CD4-positive, alpha-beta T cell (primary cell): ENCODE measurements around the gene MAP1LC3A. TPM values are rescaled to one million over a fixed set of nuclear protein-coding genes. Genes with fewer than 3 reads are reported as not detected.
A peak's percentile ranks its signal among the peaks of the same experiment; 100 is the strongest.

Experiments used
- ATAC-seq: fragments of 200-7000 bp; cut with Tn5 transposase; one replicate; pipeline ENCODE4 v1.10.0; 2022; ENCODE audit warnings: mild to moderate bottlenecking; ENCODE audit not compliant: poor library complexity
- CTCF ChIA-PET: fragments of 350-600 bp; sonication (Branson Sonifier 250); formaldehyde crosslinking; loops from one replicate; lab custom pipeline; 2021; ENCODE audit warnings: antibody characterized with exemption, inconsistent platforms; lab: Charles Lee
- POLR2A ChIA-PET: fragments of 350-600 bp; sonication (Branson Sonifier 250); formaldehyde crosslinking; loops from one replicate; lab custom pipeline; 2021; ENCODE audit warnings: antibody characterized with exemption, inconsistent platforms; lab: Charles Lee
- DNase-seq, 14 experiments: peaks; one replicate each; pipeline ENCODE4 v3.0.0-alpha.2; 2013 to 2020; ENCODE audit warnings: mixed read lengths in 2 of 14
- H3K27ac ChIP-seq, 2 donors: one replicate each; pipeline versions ENCODE4 v1.5.1 to v1.7.0; 2013; ENCODE audit warnings: low read length in 2 of 2, low read depth in 1 of 2, mild to moderate bottlenecking in 1 of 2
- H3K27me3 ChIP-seq, 2 experiments: 1 replicate in 1 of 2; 2 replicates in 1 of 2; pipeline versions ENCODE4 v1.6.1 to v1.7.0; 2013; ENCODE audit warnings: low read length in 2 of 2, control low read depth in 1 of 2, mild to moderate bottlenecking in 1 of 2, moderate library complexity in 1 of 2; ENCODE audit not compliant: insufficient read depth in 2 of 2, control insufficient read depth in 1 of 2
- H3K36me3 ChIP-seq: one replicate; pipeline ENCODE4 v1.6.1; 2013; ENCODE audit warnings: low read length, control low read depth; ENCODE audit not compliant: insufficient read depth
- H3K4me1 ChIP-seq: one replicate; pipeline ENCODE4 v1.6.1; 2013; ENCODE audit warnings: low read length, control low read depth; ENCODE audit not compliant: insufficient read depth
- H3K4me3 ChIP-seq: one replicate; pipeline ENCODE4 v1.5.1; 2013; ENCODE audit warnings: mild to moderate bottlenecking, low read length, moderate library complexity
- H3K9me3 ChIP-seq, 2 experiments: 1 replicate in 1 of 2; 2 replicates in 1 of 2; pipeline versions ENCODE4 v1.6.1 to v1.7.0; 2013; ENCODE audit warnings: low read length in 2 of 2, mild to moderate bottlenecking in 2 of 2, control low read depth in 1 of 2, moderate library complexity in 1 of 2; ENCODE audit not compliant: control insufficient read depth in 1 of 2, insufficient read depth in 1 of 2
- H3K27ac Mint-ChIP-seq: one replicate; pipeline ENCODE4 v1.8.0; 2020; ENCODE audit warnings: mixed read lengths
- H3K27me3 Mint-ChIP-seq: one replicate; pipeline ENCODE4 v1.8.0; 2021; ENCODE audit warnings: mixed read lengths
- H3K36me3 Mint-ChIP-seq: one replicate; pipeline ENCODE4 v1.8.0; 2021; ENCODE audit warnings: low read depth, mixed read lengths
- H3K4me1 Mint-ChIP-seq: one replicate; pipeline ENCODE4 v1.8.0; 2021; ENCODE audit warnings: low read depth, mixed read lengths
- H3K4me3 Mint-ChIP-seq: one replicate; pipeline ENCODE4 v1.8.0; 2020; ENCODE audit warnings: mild to moderate bottlenecking, mixed read lengths
- H3K9me3 Mint-ChIP-seq: one replicate; pipeline ENCODE4 v1.8.0; 2020; ENCODE audit warnings: mixed read lengths
- intact Hi-C, 2 experiments: fragments of 100-400 bp; cut with DNase I in 1 of 2; cut with micrococcal nuclease in 1 of 2; formaldehyde crosslinking; loops; one replicate each; pipeline versions ENCODE4 v1.15.1 to v1.9.0; 2023 to 2025; cut with DNase I, micrococcal nuclease
- total RNA-seq, 174 experiments: library from RNA in 2 of 174; stranded (reverse) in 2 of 174; gene quantifications; one replicate each; pipeline ENCODE4 v1.2.3 and lab custom pipeline; 2021 to 2026
- TF ChIP-seq, protein P1 (sequence below): fragments of 200-600 bp; IDR thresholded peaks from one replicate; pipeline ENCODE4 v1.8.0; 2022; ENCODE audit warnings: antibody characterized with exemption, mild to moderate bottlenecking

MAP1LC3A gene
- total RNA-seq, 2 experiments from 2014 or later, result 17.5 to 17.7 TPM

GRCh38 chr20:34579191-34579978 is 20.9 kb downstream of the MAP1LC3A start:
- H3K27ac Mint-ChIP-seq, result peak overlapping the region; percentile 80
- Histone ChIP-seq H3K4me1 (peaks cover 19% of the 10 kb centered on the region), H3K27me3 (no peaks in the 10 kb centered on the region), H3K4me3 (no peak overlapping the region), H3K27ac (no peak overlapping the region), H3K36me3 (peaks cover 22% of the 10 kb centered on the region), H3K9me3 (no peaks in the 10 kb centered on the region)
- POLR2A ChIA-PET, result interaction anchor here (1.0 kb wide), 1 partner anchor 17 kb away, joined by 3 read pairs; no protein-coding TSS in a partner anchor
- intact Hi-C loops, result no loop called here
- H3K4me3 Mint-ChIP-seq, result no peak overlapping the region
- ATAC-seq (no peak), DNase-seq (no peak)
- CTCF ChIA-PET, result no interaction called here
- peaks cover 63% of the 10 kb centered on the region for H3K36me3 Mint-ChIP-seq
- H3K4me1 Mint-ChIP-seq, result peaks cover 22% of the 10 kb centered on the region
- no peaks in the 10 kb centered on the region for H3K9me3 Mint-ChIP-seq
- H3K27me3 Mint-ChIP-seq, result no peaks in the 10 kb centered on the region
- TF ChIP-seq, protein P1, sequence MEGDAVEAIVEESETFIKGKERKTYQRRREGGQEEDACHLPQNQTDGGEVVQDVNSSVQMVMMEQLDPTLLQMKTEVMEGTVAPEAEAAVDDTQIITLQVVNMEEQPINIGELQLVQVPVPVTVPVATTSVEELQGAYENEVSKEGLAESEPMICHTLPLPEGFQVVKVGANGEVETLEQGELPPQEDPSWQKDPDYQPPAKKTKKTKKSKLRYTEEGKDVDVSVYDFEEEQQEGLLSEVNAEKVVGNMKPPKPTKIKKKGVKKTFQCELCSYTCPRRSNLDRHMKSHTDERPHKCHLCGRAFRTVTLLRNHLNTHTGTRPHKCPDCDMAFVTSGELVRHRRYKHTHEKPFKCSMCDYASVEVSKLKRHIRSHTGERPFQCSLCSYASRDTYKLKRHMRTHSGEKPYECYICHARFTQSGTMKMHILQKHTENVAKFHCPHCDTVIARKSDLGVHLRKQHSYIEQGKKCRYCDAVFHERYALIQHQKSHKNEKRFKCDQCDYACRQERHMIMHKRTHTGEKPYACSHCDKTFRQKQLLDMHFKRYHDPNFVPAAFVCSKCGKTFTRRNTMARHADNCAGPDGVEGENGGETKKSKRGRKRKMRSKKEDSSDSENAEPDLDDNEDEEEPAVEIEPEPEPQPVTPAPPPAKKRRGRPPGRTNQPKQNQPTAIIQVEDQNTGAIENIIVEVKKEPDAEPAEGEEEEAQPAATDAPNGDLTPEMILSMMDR, result no peak

DNA sequence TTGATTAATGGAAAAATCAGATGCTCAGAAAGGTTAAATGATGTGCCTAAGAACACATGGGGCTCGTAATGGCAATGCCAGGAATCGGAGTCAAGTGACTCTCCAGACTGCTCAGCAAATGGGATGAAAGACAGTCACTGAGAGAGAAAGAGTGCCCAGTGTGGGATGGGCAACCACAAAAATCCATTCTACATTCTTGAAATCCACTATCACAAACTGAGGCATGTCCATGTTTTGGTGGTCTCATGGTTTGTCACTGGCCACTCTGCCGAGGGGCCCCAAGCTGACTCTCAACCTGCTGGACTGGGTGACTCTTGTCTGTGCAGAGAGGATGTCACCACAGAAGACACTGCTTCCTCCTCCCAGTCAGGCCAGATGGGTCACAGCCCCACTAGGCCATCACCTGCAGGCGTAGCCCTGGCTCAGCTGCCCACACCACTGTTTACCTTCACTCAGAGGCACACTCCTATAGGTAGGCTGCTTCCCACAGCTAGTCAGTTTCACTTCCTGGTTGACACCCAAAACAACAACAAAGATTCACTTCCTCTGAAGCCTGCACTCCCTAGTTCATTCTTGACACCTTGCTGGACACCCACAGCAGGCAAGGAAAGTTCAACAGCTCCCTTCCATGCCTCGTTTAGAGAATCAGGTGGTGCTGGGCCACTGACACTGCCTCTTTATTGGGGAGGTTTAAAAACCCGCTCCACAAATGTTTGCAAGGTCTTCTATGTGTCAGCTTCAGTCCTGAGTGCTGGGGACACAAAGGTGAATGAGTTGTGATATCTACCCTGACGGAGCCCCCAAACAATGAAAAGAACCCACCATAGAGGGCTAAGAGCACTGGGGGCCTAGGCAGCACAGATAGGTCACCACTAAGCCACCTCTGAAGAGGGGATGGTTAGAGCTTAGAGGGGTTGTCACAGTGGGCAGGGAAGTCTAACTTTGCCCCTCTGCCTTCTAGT is 21.7 kb downstream of the MAP1LC3A start:
- Mint-ChIP-seq H3K9me3 (no peaks in the 10 kb centered on the region), H3K27ac (peak overlapping the region; percentile 80), H3K27me3 (no peaks in the 10 kb centered on the region), H3K36me3 (peaks cover 61% of the 10 kb centered on the region), H3K4me3 (no peak overlapping the region), H3K4me1 (peaks cover 22% of the 10 kb centered on the region)
- ChIA-PET CTCF (no interaction called here), POLR2A (interaction anchor here (1.0 to 1.3 kb wide), 2 partner anchors 18 to 64 kb away, joined by 3 to 4 read pairs; partner anchors contain the start of gene DYNLRB1)
- TF ChIP-seq, protein P1, result no peak
- peak in 3 of 14 experiments; percentile 29 to 57 (median 35) for DNase-seq
- peaks cover 19% of the 10 kb centered on the region for H3K4me1 ChIP-seq
- peak; percentile 69 for ATAC-seq
- H3K27me3 ChIP-seq, result no peaks in the 10 kb centered on the region
- no peak overlapping the region for H3K4me3 ChIP-seq
- intact Hi-C loops, result no loop called here
- H3K27ac ChIP-seq, result peak overlapping the region; percentile 8 to 70
- H3K9me3 ChIP-seq, result no peaks in the 10 kb centered on the region
- peaks cover 24% of the 10 kb centered on the region for H3K36me3 ChIP-seq

DNA sequence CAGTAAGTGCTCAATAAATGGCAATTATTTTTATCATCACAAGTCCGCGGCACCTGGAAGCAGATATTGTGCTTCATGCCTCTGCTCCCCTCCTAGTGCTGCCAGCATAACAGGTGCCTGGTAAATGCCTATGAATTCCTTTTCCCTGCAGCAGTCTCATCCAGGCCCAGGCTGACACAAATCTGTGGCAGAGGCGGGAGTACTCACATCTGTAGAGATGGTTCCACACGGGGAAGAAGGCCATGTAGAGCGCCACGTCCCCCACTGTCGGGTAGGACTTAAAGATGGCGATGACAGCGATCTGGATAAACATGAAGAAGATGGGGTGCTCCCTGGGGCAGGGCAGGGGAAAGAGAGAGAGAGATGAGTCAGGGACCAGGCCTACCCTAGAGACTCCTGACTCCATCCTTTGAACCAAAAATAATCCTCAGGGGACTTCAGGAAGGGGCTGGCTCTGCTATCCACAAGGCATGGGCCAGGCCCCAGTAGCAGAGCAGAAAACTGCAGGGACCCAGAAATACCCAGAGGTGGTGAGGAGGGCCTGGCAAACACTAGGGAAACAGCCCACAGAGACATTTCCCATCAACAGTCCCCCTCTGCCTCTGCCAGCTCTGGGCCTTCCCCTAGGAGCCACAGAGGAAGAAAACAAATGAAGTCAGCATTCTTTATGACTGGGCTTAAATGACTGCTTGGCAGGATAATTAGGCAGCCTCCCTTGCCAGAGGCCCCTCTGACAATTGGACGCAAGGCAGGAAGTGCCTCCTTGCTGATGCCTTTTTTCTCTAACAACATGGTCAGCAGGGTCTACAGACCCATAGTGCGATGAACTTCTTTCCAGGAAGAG is 23.0 kb downstream of the MAP1LC3A start:
- DNase-seq (no peak), ATAC-seq (no peak)
- H3K27ac Mint-ChIP-seq, result peak overlapping the region; percentile 80
- no peak overlapping the region for H3K4me3 Mint-ChIP-seq
- Histone ChIP-seq H3K36me3 (peaks cover 28% of the 10 kb centered on the region), H3K4me1 (peaks cover 19% of the 10 kb centered on the region), H3K9me3 (no peaks in the 10 kb centered on the region), H3K4me3 (no peak overlapping the region), H3K27ac (peak overlapping the region in 1 of 2 donors; percentile 0), H3K27me3 (no peaks in the 10 kb centered on the region)
- ChIA-PET POLR2A (interaction anchor here (1.3 kb wide), 1 partner anchor 65 kb away, joined by 4 read pairs; the partner anchor contains the start of gene DYNLRB1), CTCF (no interaction called here)
- H3K9me3 Mint-ChIP-seq, result no peaks in the 10 kb centered on the region
- peaks cover 22% of the 10 kb centered on the region for H3K4me1 Mint-ChIP-seq
- H3K27me3 Mint-ChIP-seq, result no peaks in the 10 kb centered on the region
- H3K36me3 Mint-ChIP-seq, result peaks cover 67% of the 10 kb centered on the region
- intact Hi-C loops, result no loop called here
- TF ChIP-seq, protein P1, result no peak
